ENCODE measurements around the gene DOCK9. TPM values are rescaled to one million over a fixed set of nuclear protein-coding genes. Genes with fewer than 3 reads are reported as not detected.

DOCK9 gene
- polyA plus RNA-seq, 1 experiment, result 14.5 TPM

DNA sequence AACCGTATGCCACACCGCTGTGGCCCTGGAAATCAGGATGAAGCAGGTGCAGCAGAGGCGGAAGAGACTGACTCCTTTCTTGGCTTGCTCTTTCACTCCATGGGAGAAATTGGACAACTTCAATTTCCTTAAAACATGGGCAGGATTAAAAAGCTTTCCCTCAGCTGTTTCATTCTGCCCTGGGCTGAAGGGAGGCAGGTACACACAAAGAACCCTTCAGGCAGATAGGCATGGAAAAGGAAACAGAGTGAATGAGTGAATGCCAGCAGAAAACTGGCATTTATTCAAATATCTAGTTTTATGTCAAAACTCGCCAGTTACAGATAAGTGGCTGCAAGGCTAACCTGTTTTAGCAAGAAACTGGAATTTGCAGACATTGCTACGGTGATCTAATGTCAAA, 154.4 kb downstream of the DOCK9 start:
- TF ChIP-seq CTCF (IDR thresholded peaks at IDR 0.05; ENCODE audit: insufficient read depth, low read depth, low read length), result no peak
- ChIA-PET CTCF (interaction anchor here (1.5 kb wide), 1 partner anchor 14 kb away, joined by 6 read pairs; no protein-coding TSS in a partner anchor), POLR2A (no interaction called here)
- H3K27me3 ChIP-seq (ENCODE audit: control insufficient read depth, insufficient read depth, low read length), result no peaks in the 10 kb centered on the region; the same call in 1 of the 2 replicates
- no peak for DNase-seq (ENCODE audit: low read depth)
- no peaks in the 10 kb centered on the region for H3K36me3 ChIP-seq (ENCODE audit: control insufficient read depth, insufficient read depth, low read length)
- no peak overlapping the region for H3K4me3 ChIP-seq (ENCODE audit: low read depth, low read length)

GRCh38 chr13:98822225-98822606, 155.6 kb downstream of the DOCK9 start:
- H3K4me3 ChIP-seq (ENCODE audit: low read depth, low read length), result no peak overlapping the region
- TF ChIP-seq CTCF (IDR thresholded peaks at IDR 0.05; ENCODE audit: insufficient read depth, low read depth, low read length), result no peak
- no peak for DNase-seq (ENCODE audit: low read depth)
- ChIA-PET POLR2A (no interaction called here), CTCF (interaction anchor here (1.5 kb wide), 1 partner anchor 16 kb away, joined by 6 read pairs; no protein-coding TSS in a partner anchor)
- no peaks in the 10 kb centered on the region for H3K36me3 ChIP-seq (ENCODE audit: control insufficient read depth, insufficient read depth, low read length)
- H3K27me3 ChIP-seq (ENCODE audit: control insufficient read depth, insufficient read depth, low read length), result no peaks in the 10 kb centered on the region; the same call in 1 of the 2 replicates

DNA sequence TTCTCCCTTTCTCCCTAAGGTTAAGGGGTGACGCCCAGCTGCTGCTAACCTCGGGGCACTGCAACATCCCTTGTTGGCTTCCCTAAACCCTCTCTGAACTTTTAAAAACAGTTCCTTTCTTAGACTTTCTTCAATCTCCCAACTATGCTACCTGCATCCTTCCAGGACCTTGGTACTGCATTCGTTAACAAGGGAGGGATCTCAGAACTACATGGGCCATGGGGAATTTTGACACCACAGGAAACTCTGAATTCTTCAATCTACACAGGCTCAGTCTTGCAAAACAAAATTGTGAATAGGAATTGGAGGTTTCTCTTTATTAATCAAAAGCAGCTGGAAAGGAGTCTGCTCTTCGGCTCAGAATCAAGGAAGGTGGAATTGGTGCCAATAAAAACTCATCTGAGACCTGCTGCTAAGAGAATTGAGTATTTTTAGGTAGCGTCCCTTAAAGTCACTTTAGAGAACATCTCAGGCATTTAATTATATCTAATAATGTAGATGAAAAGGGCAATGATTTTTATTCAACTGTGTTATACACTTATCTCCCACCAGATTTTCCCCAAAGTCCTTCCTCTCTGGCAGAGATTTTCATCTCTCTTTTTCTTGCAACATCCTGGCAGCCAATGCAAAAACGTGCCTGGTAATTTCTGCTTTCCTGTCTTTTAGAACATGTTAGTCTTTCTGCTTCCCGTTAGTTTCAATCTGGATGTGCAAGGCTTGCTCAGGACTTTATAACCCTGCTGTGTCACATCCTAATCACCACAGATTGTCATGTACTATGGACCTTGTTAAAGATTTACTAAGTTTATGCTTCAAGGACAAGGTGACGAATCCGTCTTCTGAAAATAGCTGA, 156.3 kb downstream of the DOCK9 start:
- no peak for TF ChIP-seq CTCF (IDR thresholded peaks at IDR 0.05; ENCODE audit: insufficient read depth, low read depth, low read length)
- H3K4me3 ChIP-seq (ENCODE audit: low read depth, low read length), result no peak overlapping the region
- H3K36me3 ChIP-seq (ENCODE audit: control insufficient read depth, insufficient read depth, low read length), result no peaks in the 10 kb centered on the region
- ChIA-PET POLR2A (no interaction called here), CTCF (interaction anchor here (1.3 kb wide), 1 partner anchor 21 kb away, joined by 5 read pairs; no protein-coding TSS in a partner anchor)
- DNase-seq (ENCODE audit: low read depth), result peak; percentile 40
- no peaks in the 10 kb centered on the region; the same call in 1 of the 2 replicates for H3K27me3 ChIP-seq (ENCODE audit: control insufficient read depth, insufficient read depth, low read length)

DNA sequence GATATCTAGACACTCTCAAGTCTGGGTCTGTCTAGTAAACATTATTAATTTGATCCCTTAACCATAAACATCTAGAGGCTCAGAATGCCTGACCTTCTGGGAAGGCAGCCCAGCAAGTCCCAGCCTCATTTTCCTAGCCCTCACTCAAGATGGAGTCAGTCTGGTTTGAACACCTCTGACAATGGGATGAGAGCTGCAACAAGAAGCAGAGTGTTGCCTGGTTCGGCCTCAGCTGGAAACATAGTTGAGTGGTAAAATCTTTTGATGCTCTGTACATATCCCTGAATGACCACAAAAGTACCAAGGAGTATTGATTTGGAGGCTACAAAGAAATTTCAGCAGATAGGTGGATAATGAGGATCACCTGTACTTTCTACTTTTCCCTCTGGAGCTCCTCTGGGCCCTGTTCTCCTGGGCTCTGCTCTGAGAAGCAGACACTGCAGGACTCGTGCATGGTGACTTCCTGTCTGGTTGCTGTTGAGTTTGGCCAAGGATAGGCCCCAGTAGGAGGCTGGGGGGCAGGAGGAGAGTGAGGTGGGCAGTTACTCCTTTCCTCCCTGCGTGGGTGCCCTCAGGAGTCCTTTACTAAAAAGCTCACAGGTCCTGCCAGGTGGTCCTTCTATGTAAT, 157.0 kb downstream of the DOCK9 start:
- H3K4me3 ChIP-seq (ENCODE audit: low read depth, low read length), result no peak overlapping the region
- TF ChIP-seq CTCF (IDR thresholded peaks at IDR 0.05; ENCODE audit: insufficient read depth, low read depth, low read length), result no peak
- no peaks in the 10 kb centered on the region; the same call in 1 of the 2 replicates for H3K27me3 ChIP-seq (ENCODE audit: control insufficient read depth, insufficient read depth, low read length)
- POLR2A ChIA-PET, result no interaction called here
- DNase-seq (ENCODE audit: low read depth), result no peak
- CTCF ChIA-PET, result interaction anchor here (0.6 to 1.3 kb wide), 2 partner anchors 22 to 181 kb away, joined by 3 to 5 read pairs; no protein-coding TSS in a partner anchor
- no peaks in the 10 kb centered on the region for H3K36me3 ChIP-seq (ENCODE audit: control insufficient read depth, insufficient read depth, low read length)

- Histone ChIP-seq H3K36me3 (ENCODE audit: control insufficient read depth, insufficient read depth, low read length) (no peaks in the 10 kb centered on the region), H3K4me3 (ENCODE audit: low read depth, low read length) (no peak overlapping the region), H3K27me3 (ENCODE audit: control insufficient read depth, insufficient read depth, low read length) (no peaks in the 10 kb centered on the region; the same call in 1 of the 2 replicates)
- ChIA-PET POLR2A (no interaction called here), CTCF (interaction anchor here (0.6 to 1.3 kb wide), 2 partner anchors 23 to 180 kb away, joined by 3 to 5 read pairs; no protein-coding TSS in a partner anchor)
- DNase-seq (ENCODE audit: low read depth), result no peak
- no peak for TF ChIP-seq CTCF (IDR thresholded peaks at IDR 0.05; ENCODE audit: insufficient read depth, low read depth, low read length)
These were observed 157.6 kb downstream of the DOCK9 start for GRCh38 chr13:98820300-98820699.

Data from BJ (cell line).